ENCODE data around the gene TRAF7.
"Not testable (repeated sequence)": the region's sequence is repeated elsewhere in the genome, so short reads cannot be mapped to it uniquely, and the experiment has no call there.

GRCh38 chr16:2111009-2111353 is 44.6 kb upstream of the TRAF7 start:
- TF ChIP-seq FOXM1 (IDR thresholded peaks at IDR 0.05; ENCODE audit: borderline replicate concordance); ELF4 (IDR thresholded peaks at IDR 0.05); NFRKB (IDR thresholded peaks at IDR 0.05); SP1 (IDR thresholded peaks at IDR 0.05); BHLHE40 (IDR thresholded peaks at IDR 0.05; ENCODE audit: borderline replicate concordance); HDGF (IDR thresholded peaks at IDR 0.05; ENCODE audit: borderline replicate concordance); FOXK2 (IDR thresholded peaks at IDR 0.05): not testable (repeated sequence)

Measured in HEK293T (cell line).